ENCODE data around the gene PTTG1. TPM values are rescaled to one million over a fixed set of nuclear protein-coding genes. Genes with fewer than 3 reads are reported as not detected.
A peak's percentile ranks its signal among the peaks of the same experiment; 100 is the strongest.

The PTTG1 gene
- polyA plus RNA-seq, 4 donors, result 8.4 to 98.9 (median 23.1) TPM

DNA sequence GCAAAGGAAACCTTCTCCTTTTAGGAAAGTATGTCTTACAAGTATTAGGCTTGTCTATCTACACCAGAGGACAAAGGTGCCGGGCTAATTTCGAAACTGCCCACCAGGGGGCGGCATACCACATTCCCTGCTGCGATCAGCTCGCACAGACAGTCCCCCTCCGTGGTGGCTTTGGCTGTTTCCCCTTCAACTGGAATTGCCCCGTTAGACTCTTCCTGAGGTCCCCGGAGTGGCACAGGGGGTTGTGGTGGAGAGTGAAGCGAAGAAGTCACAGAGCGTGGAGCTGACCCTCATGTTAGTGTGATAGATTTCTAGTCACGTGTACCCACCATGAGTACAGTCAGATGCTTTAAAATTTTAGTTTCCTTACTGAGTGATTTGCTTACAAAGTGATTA, 17.5 kb downstream of the PTTG1 start:
- WGBS, 3 donors, result 0 to 1% (median 0%) methylated on average over 11 of the region's 11 CpGs
- Histone ChIP-seq H3K4me3 (ENCODE audit: low read depth in 1 of 3, low read length in 3 of 3) (peak overlapping the region in 2 of 3 donors; percentile 35 to 51), H3K27me3 (ENCODE audit: control insufficient read depth in 3 of 3, insufficient read depth in 3 of 3, low read length in 3 of 3) (no peaks in the 10 kb centered on the region), H3K9me3 (ENCODE audit: control insufficient read depth in 2 of 2, insufficient read depth in 1 of 2, low read depth in 1 of 2, low read length in 1 of 2) (no peaks in the 10 kb centered on the region), H3K4me1 (ENCODE audit: control insufficient read depth in 3 of 3, insufficient read depth in 2 of 3, low read depth in 1 of 3, low read length in 2 of 3) (peaks cover 0 to 5% (median 0%) of the 10 kb centered on the region in 3 donors), H3K36me3 (ENCODE audit: control insufficient read depth in 3 of 3, insufficient read depth in 2 of 3, low read depth in 1 of 3, low read length in 3 of 3) (no peaks in the 10 kb centered on the region), H3K27ac (ENCODE audit: low read depth in 1 of 3, low read length in 2 of 3) (peak overlapping the region; percentile 18 to 74 (median 43))
- DNase-seq (peak; percentile 86 to 95), FAIRE-seq (no peak)

DNA sequence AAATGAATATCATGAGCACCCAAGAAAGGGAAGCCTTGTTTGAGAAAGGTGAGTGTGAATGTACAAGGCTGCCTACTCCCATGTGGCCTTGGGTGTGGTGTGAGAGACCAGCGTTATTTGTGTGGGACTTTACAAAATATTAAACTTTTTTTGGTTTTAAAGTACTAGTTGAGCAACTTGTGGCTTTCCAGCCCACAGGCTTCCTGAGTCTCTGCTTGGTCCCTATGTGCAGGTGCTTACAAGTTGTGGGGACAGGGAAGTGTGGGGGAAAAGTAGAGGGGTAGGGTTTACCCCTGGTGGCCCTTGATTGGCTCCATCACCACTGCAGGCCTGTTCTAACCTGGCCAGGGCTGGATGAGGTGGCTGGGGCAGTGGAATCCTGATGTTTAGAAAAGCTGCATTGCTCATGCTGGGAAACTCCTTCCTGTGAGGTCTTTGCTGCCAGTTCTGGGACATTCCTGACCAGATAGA, 19.7 kb downstream of the PTTG1 start:
- no peaks in the 10 kb centered on the region for H3K36me3 ChIP-seq (ENCODE audit: control insufficient read depth in 3 of 3, insufficient read depth in 2 of 3, low read depth in 1 of 3, low read length in 3 of 3)
- no peak overlapping the region for H3K4me3 ChIP-seq (ENCODE audit: low read depth in 1 of 3, low read length in 3 of 3)
- H3K4me1 ChIP-seq (ENCODE audit: control insufficient read depth in 3 of 3, insufficient read depth in 2 of 3, low read depth in 1 of 3, low read length in 2 of 3), result peaks cover 0 to 5% (median 0%) of the 10 kb centered on the region in 3 donors
- H3K27ac ChIP-seq (ENCODE audit: low read depth in 1 of 3, low read length in 2 of 3), result no peak overlapping the region
- H3K9me3 ChIP-seq (ENCODE audit: control insufficient read depth in 2 of 2, insufficient read depth in 1 of 2, low read depth in 1 of 2, low read length in 1 of 2), result no peaks in the 10 kb centered on the region
- no peak for FAIRE-seq
- 32 to 55% (median 33%) methylated on average over 1 of the region's 1 CpG for WGBS, 3 donors
- H3K27me3 ChIP-seq (ENCODE audit: control insufficient read depth in 3 of 3, insufficient read depth in 3 of 3, low read length in 3 of 3), result no peaks in the 10 kb centered on the region
- no peak for DNase-seq

DNA sequence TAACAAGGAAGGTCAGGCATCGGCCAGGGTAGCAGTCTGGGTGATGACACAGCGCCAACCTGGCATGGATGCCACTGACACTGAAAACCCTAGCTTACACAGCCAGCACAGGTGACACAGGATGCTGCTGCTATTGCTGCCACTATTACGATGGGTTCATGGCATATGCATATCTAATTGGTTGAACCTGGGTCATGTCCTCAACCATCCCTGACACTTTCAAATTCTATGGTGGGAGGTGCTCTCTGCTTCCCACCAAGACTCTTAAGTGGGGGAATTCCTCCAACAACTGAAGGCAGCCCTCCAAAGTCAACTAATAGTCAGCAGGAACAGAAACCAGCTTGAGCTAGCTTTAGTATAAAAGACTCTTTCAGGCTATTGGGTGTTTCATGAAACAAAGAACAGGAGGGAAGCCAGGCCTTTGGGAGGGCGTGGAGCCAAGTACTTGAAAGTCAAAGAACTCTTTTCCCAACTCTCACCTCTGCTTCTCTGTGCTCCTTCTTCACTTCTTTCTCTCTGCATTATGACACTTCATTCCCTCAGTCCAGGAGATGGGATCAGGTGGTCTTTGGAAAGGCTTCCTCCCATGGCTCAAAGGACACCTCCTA, 21.3 kb downstream of the PTTG1 start:
- Histone ChIP-seq H3K36me3 (ENCODE audit: control insufficient read depth in 3 of 3, insufficient read depth in 2 of 3, low read depth in 1 of 3, low read length in 3 of 3) (no peaks in the 10 kb centered on the region), H3K4me3 (ENCODE audit: low read depth in 1 of 3, low read length in 3 of 3) (no peak overlapping the region), H3K9me3 (ENCODE audit: control insufficient read depth in 2 of 2, insufficient read depth in 1 of 2, low read depth in 1 of 2, low read length in 1 of 2) (no peaks in the 10 kb centered on the region), H3K27ac (ENCODE audit: low read depth in 1 of 3, low read length in 2 of 3) (no peak overlapping the region), H3K4me1 (ENCODE audit: control insufficient read depth in 3 of 3, insufficient read depth in 2 of 3, low read depth in 1 of 3, low read length in 2 of 3) (peaks cover 0 to 5% (median 0%) of the 10 kb centered on the region in 3 donors), H3K27me3 (ENCODE audit: control insufficient read depth in 3 of 3, insufficient read depth in 3 of 3, low read length in 3 of 3) (no peaks in the 10 kb centered on the region)
- 78 to 85% (median 80%) methylated on average over 4 of the region's 4 CpGs for WGBS, 3 donors
- no peak for DNase-seq
- no peak for FAIRE-seq

DNA sequence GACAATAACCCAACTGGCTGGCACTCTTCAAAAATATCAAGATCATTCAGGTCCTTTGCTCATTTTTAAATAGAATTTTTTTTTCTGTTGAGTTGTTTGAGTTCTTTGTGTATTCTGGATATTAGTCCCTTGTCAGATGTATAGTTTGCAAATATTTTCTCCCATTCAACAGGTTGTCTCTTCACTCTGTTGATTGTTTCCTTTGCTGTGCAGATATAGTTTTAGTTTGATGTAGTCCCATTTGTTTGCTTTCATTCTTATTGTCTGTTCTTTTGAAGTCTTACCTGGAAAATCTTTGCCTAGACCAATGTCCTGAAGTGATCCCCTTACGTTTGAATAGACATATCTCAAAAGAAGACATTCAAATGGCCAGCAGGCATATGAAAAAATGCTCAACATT, 22.8 kb downstream of the PTTG1 start:
- 69 to 77% (median 71%) methylated on average over 1 of the region's 1 CpG for WGBS, 3 donors
- Histone ChIP-seq H3K27ac (ENCODE audit: low read depth in 1 of 3, low read length in 2 of 3) (no peak overlapping the region), H3K9me3 (ENCODE audit: control insufficient read depth in 2 of 2, insufficient read depth in 1 of 2, low read depth in 1 of 2, low read length in 1 of 2) (no peaks in the 10 kb centered on the region), H3K4me3 (ENCODE audit: low read depth in 1 of 3, low read length in 3 of 3) (no peak overlapping the region), H3K36me3 (ENCODE audit: control insufficient read depth in 3 of 3, insufficient read depth in 2 of 3, low read depth in 1 of 3, low read length in 3 of 3) (no peaks in the 10 kb centered on the region), H3K27me3 (ENCODE audit: control insufficient read depth in 3 of 3, insufficient read depth in 3 of 3, low read length in 3 of 3) (no peaks in the 10 kb centered on the region), H3K4me1 (ENCODE audit: control insufficient read depth in 3 of 3, insufficient read depth in 2 of 3, low read depth in 1 of 3, low read length in 2 of 3) (no peaks in the 10 kb centered on the region)
- FAIRE-seq (no peak), DNase-seq (no peak)

DNA sequence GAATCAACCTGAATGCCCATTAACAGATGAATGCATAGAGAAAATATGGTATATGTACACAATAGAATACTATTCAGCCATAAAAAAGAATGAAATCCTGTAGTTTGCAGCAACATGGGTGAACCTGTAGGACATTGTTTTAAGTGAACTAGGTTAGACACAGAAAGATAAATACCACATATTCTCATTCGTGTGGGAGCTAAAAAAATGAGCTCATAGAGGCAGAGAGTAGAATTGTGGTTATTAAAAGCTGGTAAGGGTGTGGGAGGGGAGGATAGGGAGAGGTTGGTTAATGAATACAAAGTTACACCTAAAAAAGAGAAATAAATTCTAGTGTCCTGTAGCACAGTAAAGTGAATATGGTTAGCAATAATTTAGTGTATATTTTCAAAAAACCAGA, 23.5 kb downstream of the PTTG1 start:
- Histone ChIP-seq H3K4me1 (ENCODE audit: control insufficient read depth in 3 of 3, insufficient read depth in 2 of 3, low read depth in 1 of 3, low read length in 2 of 3) (no peaks in the 10 kb centered on the region), H3K27me3 (ENCODE audit: control insufficient read depth in 3 of 3, insufficient read depth in 3 of 3, low read length in 3 of 3) (no peaks in the 10 kb centered on the region), H3K4me3 (ENCODE audit: low read depth in 1 of 3, low read length in 3 of 3) (no peak overlapping the region), H3K27ac (ENCODE audit: low read depth in 1 of 3, low read length in 2 of 3) (no peak overlapping the region), H3K9me3 (ENCODE audit: control insufficient read depth in 2 of 2, insufficient read depth in 1 of 2, low read depth in 1 of 2, low read length in 1 of 2) (no peaks in the 10 kb centered on the region), H3K36me3 (ENCODE audit: control insufficient read depth in 3 of 3, insufficient read depth in 2 of 3, low read depth in 1 of 3, low read length in 3 of 3) (no peaks in the 10 kb centered on the region)
- FAIRE-seq (no peak), DNase-seq (no peak)
- 59 to 73% (median 66%) methylated on average over 1 of the region's 1 CpG for WGBS, 3 donors

DNA sequence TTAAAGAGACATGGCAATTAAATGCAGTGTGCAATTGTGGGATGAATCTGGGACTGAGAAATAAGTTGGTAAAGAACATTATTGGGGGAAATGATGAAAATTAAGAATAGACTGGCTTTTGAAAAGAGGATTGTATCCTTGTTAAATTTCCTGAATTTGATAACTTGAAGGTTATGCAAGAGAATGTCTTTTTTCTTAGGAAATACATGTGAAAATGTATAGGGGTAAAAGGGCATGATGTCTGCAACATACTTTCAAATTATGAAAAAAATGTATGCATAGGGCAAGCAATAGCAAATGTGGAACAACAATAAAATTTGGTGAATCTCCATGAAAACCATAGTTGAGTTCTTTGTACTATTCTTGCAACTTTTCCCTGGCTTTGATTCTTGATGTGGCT, 24.1 kb downstream of the PTTG1 start:
- no peak for DNase-seq
- Histone ChIP-seq H3K27me3 (ENCODE audit: control insufficient read depth in 3 of 3, insufficient read depth in 3 of 3, low read length in 3 of 3) (no peaks in the 10 kb centered on the region), H3K4me1 (ENCODE audit: control insufficient read depth in 3 of 3, insufficient read depth in 2 of 3, low read depth in 1 of 3, low read length in 2 of 3) (no peaks in the 10 kb centered on the region), H3K9me3 (ENCODE audit: control insufficient read depth in 2 of 2, insufficient read depth in 1 of 2, low read depth in 1 of 2, low read length in 1 of 2) (no peaks in the 10 kb centered on the region), H3K4me3 (ENCODE audit: low read depth in 1 of 3, low read length in 3 of 3) (no peak overlapping the region), H3K36me3 (ENCODE audit: control insufficient read depth in 3 of 3, insufficient read depth in 2 of 3, low read depth in 1 of 3, low read length in 3 of 3) (no peaks in the 10 kb centered on the region), H3K27ac (ENCODE audit: low read depth in 1 of 3, low read length in 2 of 3) (no peak overlapping the region)
- no peak for FAIRE-seq

DNA sequence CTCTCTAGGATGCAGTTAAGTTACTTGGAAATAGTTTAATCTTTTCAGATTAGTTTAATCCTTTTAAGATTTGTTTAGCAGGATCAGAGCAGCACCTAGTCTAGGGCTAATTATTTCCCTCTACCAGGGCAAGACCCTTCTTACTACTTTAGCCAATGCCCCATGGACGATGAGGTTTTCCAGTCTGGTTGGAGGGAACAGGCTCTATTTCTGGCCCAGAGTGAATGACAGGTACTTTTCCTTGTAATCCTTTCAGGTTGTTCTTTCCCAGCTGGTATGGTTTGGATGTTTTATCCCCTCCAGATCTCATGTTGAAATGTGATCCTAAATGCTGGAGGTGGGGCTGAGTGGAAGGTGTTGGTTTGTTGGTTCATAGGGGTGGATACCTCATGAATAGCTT, 27.2 kb downstream of the PTTG1 start:
- no peak for FAIRE-seq
- no peaks in the 10 kb centered on the region for H3K27me3 ChIP-seq (ENCODE audit: control insufficient read depth in 3 of 3, insufficient read depth in 3 of 3, low read length in 3 of 3)
- no peak overlapping the region for H3K27ac ChIP-seq (ENCODE audit: low read depth in 1 of 3, low read length in 2 of 3)
- no peaks in the 10 kb centered on the region for H3K9me3 ChIP-seq (ENCODE audit: control insufficient read depth in 2 of 2, insufficient read depth in 1 of 2, low read depth in 1 of 2, low read length in 1 of 2)
- no peaks in the 10 kb centered on the region for H3K36me3 ChIP-seq (ENCODE audit: control insufficient read depth in 3 of 3, insufficient read depth in 2 of 3, low read depth in 1 of 3, low read length in 3 of 3)
- WGBS, 3 donors, result 89 to 93% (median 92%) methylated on average over 1 of the region's 1 CpG
- H3K4me1 ChIP-seq (ENCODE audit: control insufficient read depth in 3 of 3, insufficient read depth in 2 of 3, low read depth in 1 of 3, low read length in 2 of 3), result no peaks in the 10 kb centered on the region
- no peak for DNase-seq
- no peak overlapping the region for H3K4me3 ChIP-seq (ENCODE audit: low read depth in 1 of 3, low read length in 3 of 3)

DNA sequence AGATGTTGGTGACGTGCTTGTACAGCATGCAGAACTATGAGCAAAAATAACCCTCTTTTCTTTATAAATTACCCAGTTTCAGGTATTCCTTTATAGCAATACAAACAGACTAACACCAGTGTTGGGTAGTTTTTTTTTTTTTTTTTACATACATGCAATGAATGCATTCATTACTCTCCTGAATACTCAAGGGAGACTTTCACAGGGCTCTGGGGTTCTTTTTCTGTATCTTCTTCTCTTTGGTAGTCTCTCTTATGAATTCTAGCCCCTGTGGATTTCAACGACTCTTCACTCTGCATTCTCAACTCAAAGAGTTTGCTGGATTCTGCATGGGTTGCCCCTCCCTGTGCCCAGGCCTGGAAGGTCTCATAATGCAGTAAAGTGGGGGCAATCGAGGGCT, 27.8 kb downstream of the PTTG1 start:
- Histone ChIP-seq H3K27me3 (ENCODE audit: control insufficient read depth in 3 of 3, insufficient read depth in 3 of 3, low read length in 3 of 3) (no peaks in the 10 kb centered on the region), H3K4me1 (ENCODE audit: control insufficient read depth in 3 of 3, insufficient read depth in 2 of 3, low read depth in 1 of 3, low read length in 2 of 3) (no peaks in the 10 kb centered on the region), H3K36me3 (ENCODE audit: control insufficient read depth in 3 of 3, insufficient read depth in 2 of 3, low read depth in 1 of 3, low read length in 3 of 3) (no peaks in the 10 kb centered on the region), H3K27ac (ENCODE audit: low read depth in 1 of 3, low read length in 2 of 3) (no peak overlapping the region), H3K4me3 (ENCODE audit: low read depth in 1 of 3, low read length in 3 of 3) (no peak overlapping the region), H3K9me3 (ENCODE audit: control insufficient read depth in 2 of 2, insufficient read depth in 1 of 2, low read depth in 1 of 2, low read length in 1 of 2) (no peaks in the 10 kb centered on the region)
- FAIRE-seq (no peak), DNase-seq (no peak)
- WGBS, 3 donors, result 88 to 91% (median 88%) methylated on average over 3 of the region's 3 CpGs

Data from small intestine (tissue), 7 donors.